ENCODE results near the gene SPRR2B. TPM values are rescaled to one million over a fixed set of nuclear protein-coding genes. Genes with fewer than 3 reads are reported as not detected.
"Not testable (repeated sequence)": the region's sequence is repeated elsewhere in the genome, so short reads cannot be mapped to it uniquely, and the experiment has no call there.

The SPRR2B gene
- not detected for total RNA-seq
- not detected for polyA plus RNA-seq (2013, experiment 1 of 2)
- not detected for polyA plus RNA-seq (2013, experiment 2 of 2)
- long read RNA-seq, experiment 1: 0 reads
- long read RNA-seq, experiment 2: 0 reads
- long read RNA-seq, experiment 3: 0 reads
- long read RNA-seq, experiment 4: 0 reads

GRCh38 chr1:153071511-153071910 lies at the start of gene SPRR2B:
Gene SPRR2B (minus strand): TSS chr1:153071611. CDS start chr1:153070839, 772 bp downstream.
- no peaks in the 10 kb centered on the region for H3K4me1 Mint-ChIP-seq
- H3K27ac Mint-ChIP-seq: no peak within 1 kb of the TSS
- TF ChIP-seq, protein P1, sequence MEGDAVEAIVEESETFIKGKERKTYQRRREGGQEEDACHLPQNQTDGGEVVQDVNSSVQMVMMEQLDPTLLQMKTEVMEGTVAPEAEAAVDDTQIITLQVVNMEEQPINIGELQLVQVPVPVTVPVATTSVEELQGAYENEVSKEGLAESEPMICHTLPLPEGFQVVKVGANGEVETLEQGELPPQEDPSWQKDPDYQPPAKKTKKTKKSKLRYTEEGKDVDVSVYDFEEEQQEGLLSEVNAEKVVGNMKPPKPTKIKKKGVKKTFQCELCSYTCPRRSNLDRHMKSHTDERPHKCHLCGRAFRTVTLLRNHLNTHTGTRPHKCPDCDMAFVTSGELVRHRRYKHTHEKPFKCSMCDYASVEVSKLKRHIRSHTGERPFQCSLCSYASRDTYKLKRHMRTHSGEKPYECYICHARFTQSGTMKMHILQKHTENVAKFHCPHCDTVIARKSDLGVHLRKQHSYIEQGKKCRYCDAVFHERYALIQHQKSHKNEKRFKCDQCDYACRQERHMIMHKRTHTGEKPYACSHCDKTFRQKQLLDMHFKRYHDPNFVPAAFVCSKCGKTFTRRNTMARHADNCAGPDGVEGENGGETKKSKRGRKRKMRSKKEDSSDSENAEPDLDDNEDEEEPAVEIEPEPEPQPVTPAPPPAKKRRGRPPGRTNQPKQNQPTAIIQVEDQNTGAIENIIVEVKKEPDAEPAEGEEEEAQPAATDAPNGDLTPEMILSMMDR (conservative IDR thresholded peaks at IDR 0.05): no peak
- H3K4me1 ChIP-seq (ENCODE audit: control insufficient read depth, insufficient read depth, low read length): no peaks in the 10 kb centered on the region
- H3K9me3 ChIP-seq (ENCODE audit: control insufficient read depth, low read length): no peaks in the 10 kb centered on the region
- H3K27me3 ChIP-seq (ENCODE audit: control insufficient read depth, insufficient read depth, low read length, poor library complexity, severe bottlenecking): no peaks in the 10 kb centered on the region
- DNase-seq: no peak
- no peaks in the 10 kb centered on the region for H3K9me3 Mint-ChIP-seq
- H3K27ac ChIP-seq (ENCODE audit: low read depth, low read length): no peak within 1 kb of the TSS
- H3K27me3 Mint-ChIP-seq (ENCODE audit: insufficient read depth): no peaks in the 10 kb centered on the region
- H3K36me3 Mint-ChIP-seq (ENCODE audit: low read depth): no peaks in the 10 kb centered on the region
- no peaks in the 10 kb centered on the region for H3K36me3 ChIP-seq (ENCODE audit: control insufficient read depth, insufficient read depth, low read length)
- H3K4me3 ChIP-seq (ENCODE audit: low read length): no peak within 1 kb of the TSS
- H3K4me3 Mint-ChIP-seq: no peak within 1 kb of the TSS
- WGBS, 2 experiments (ENCODE audit: insufficient coverage in 1 of 2, insufficient read length in 1 of 2): 34% methylated on average over 2 of the region's 2 CpGs; no CpG with 5 or more reads in 1 of the 2 experiments
- no peak within 1 kb of the TSS for H3K9ac ChIP-seq (ENCODE audit: extremely low read depth, low read length, poor library complexity, severe bottlenecking)

- peaks cover 11% of the 10 kb centered on the region for H3K4me1 Mint-ChIP-seq
Observed at GRCh38 chr1:153120945-153121344, 49.5 kb upstream of the SPRR2B start.

GRCh38 chr1:153119491-153119971 lies 48.1 kb upstream of the SPRR2B start:
- H3K36me3 ChIP-seq (ENCODE audit: control insufficient read depth, insufficient read depth, low read length): no peaks in the 10 kb centered on the region
- Mint-ChIP-seq H3K27ac (peak overlapping the region; percentile 70), H3K9me3 (peaks cover 19% of the 10 kb centered on the region), H3K4me1 (peaks cover 11% of the 10 kb centered on the region), H3K27me3 (ENCODE audit: insufficient read depth) (no peaks in the 10 kb centered on the region), H3K4me3 (no peak overlapping the region), H3K36me3 (ENCODE audit: low read depth) (peaks cover 9% of the 10 kb centered on the region)
- DNase-seq: no peak
- peaks cover 14% of the 10 kb centered on the region for H3K9me3 ChIP-seq (ENCODE audit: control insufficient read depth, low read length)
- H3K27ac ChIP-seq (ENCODE audit: low read depth, low read length): no peak overlapping the region
- peak overlapping the region; percentile 37 for H3K4me3 ChIP-seq (ENCODE audit: low read length)
- WGBS, 2 experiments (ENCODE audit: insufficient coverage in 1 of 2, insufficient read length in 1 of 2): 85 to 97% methylated on average over 3 of the region's 3 CpGs
- TF ChIP-seq, protein P1 (conservative IDR thresholded peaks at IDR 0.05): no peak
- H3K27me3 ChIP-seq (ENCODE audit: control insufficient read depth, insufficient read depth, low read length, poor library complexity, severe bottlenecking): no peaks in the 10 kb centered on the region
- H3K9ac ChIP-seq (ENCODE audit: extremely low read depth, low read length, poor library complexity, severe bottlenecking): no peak overlapping the region
- no peaks in the 10 kb centered on the region for H3K4me1 ChIP-seq (ENCODE audit: control insufficient read depth, insufficient read depth, low read length)

More at GRCh38 chr1:153120945-153121344, 49.5 kb upstream of the SPRR2B start:
- TF ChIP-seq, protein P1 (conservative IDR thresholded peaks at IDR 0.05): no peak
- Mint-ChIP-seq H3K4me3 (no peak overlapping the region), H3K27ac (no peak overlapping the region), H3K36me3 (ENCODE audit: low read depth) (peaks cover 21% of the 10 kb centered on the region), H3K27me3 (ENCODE audit: insufficient read depth) (no peaks in the 10 kb centered on the region), H3K9me3 (peaks cover 33% of the 10 kb centered on the region)
- H3K9ac ChIP-seq (ENCODE audit: extremely low read depth, low read length, poor library complexity, severe bottlenecking): no peak overlapping the region
- H3K36me3 ChIP-seq (ENCODE audit: control insufficient read depth, insufficient read depth, low read length): no peaks in the 10 kb centered on the region
- no peak overlapping the region for H3K4me3 ChIP-seq (ENCODE audit: low read length)
- DNase-seq: no peak
- H3K4me1 ChIP-seq (ENCODE audit: control insufficient read depth, insufficient read depth, low read length): no peaks in the 10 kb centered on the region
- H3K9me3 ChIP-seq (ENCODE audit: control insufficient read depth, low read length): peaks cover 28% of the 10 kb centered on the region
- H3K27me3 ChIP-seq (ENCODE audit: control insufficient read depth, insufficient read depth, low read length, poor library complexity, severe bottlenecking): no peaks in the 10 kb centered on the region
- no peak overlapping the region for H3K27ac ChIP-seq (ENCODE audit: low read depth, low read length)

GRCh38 chr1:153115264-153115663 lies 43.9 kb upstream of the SPRR2B start:
- not testable (repeated sequence) for H3K4me1 ChIP-seq (ENCODE audit: control insufficient read depth, insufficient read depth, low read length); H3K9ac ChIP-seq (ENCODE audit: extremely low read depth, low read length, poor library complexity, severe bottlenecking); H3K4me3 ChIP-seq (ENCODE audit: low read length); H3K27ac Mint-ChIP-seq; H3K36me3 Mint-ChIP-seq (ENCODE audit: low read depth); H3K27me3 Mint-ChIP-seq (ENCODE audit: insufficient read depth); H3K9me3 Mint-ChIP-seq; H3K27ac ChIP-seq (ENCODE audit: low read depth, low read length); DNase-seq; H3K27me3 ChIP-seq (ENCODE audit: control insufficient read depth, insufficient read depth, low read length, poor library complexity, severe bottlenecking); H3K9me3 ChIP-seq (ENCODE audit: control insufficient read depth, low read length); H3K4me1 Mint-ChIP-seq; H3K36me3 ChIP-seq (ENCODE audit: control insufficient read depth, insufficient read depth, low read length); H3K4me3 Mint-ChIP-seq
